Measurements from ENCODE around the gene MACROD2.

DNA sequence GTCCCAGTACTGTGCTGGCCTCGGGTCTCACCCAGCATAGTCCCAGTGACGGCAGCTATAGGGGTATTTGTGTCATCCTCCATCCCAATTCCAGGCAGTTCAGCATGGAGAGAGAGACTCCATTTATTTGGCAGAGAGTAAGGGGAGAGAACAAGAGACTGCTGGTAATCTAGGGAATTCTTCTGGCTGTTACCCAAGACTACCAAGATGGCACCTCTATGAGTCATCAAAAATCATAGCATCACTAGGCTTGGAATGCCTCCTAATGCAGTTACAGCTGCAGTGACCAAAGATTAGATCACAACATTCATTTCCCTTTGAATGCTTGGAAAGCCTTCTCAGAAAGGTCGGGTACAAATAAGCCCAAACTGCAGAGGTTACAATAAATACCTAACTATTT lies 1002.5 kb downstream of the MACROD2 start:
- TF ChIP-seq, protein P1, sequence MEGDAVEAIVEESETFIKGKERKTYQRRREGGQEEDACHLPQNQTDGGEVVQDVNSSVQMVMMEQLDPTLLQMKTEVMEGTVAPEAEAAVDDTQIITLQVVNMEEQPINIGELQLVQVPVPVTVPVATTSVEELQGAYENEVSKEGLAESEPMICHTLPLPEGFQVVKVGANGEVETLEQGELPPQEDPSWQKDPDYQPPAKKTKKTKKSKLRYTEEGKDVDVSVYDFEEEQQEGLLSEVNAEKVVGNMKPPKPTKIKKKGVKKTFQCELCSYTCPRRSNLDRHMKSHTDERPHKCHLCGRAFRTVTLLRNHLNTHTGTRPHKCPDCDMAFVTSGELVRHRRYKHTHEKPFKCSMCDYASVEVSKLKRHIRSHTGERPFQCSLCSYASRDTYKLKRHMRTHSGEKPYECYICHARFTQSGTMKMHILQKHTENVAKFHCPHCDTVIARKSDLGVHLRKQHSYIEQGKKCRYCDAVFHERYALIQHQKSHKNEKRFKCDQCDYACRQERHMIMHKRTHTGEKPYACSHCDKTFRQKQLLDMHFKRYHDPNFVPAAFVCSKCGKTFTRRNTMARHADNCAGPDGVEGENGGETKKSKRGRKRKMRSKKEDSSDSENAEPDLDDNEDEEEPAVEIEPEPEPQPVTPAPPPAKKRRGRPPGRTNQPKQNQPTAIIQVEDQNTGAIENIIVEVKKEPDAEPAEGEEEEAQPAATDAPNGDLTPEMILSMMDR (tag by site-specific recombination; IDR thresholded peaks at IDR 0.05): no peak
- TF ChIP-seq ZBTB48 (tag by site-specific recombination; IDR thresholded peaks at IDR 0.05) (no peak), ZNF423 (tag by site-specific recombination; IDR thresholded peaks at IDR 0.05) (no peak), ZFHX2 (tag by site-specific recombination; conservative IDR thresholded peaks at IDR 0.05) (no peak), ZNF24 (tag by site-specific recombination; IDR thresholded peaks at IDR 0.05) (no peak), ZBTB1 (tag by site-specific recombination; IDR thresholded peaks at IDR 0.05) (no peak), ZNF843 (tag by site-specific recombination; IDR thresholded peaks at IDR 0.05) (no peak), REPIN1 (tag by site-specific recombination; IDR thresholded peaks at IDR 0.05; ENCODE audit: low read depth) (no peak)
- TF ChIP-seq, protein P2, sequence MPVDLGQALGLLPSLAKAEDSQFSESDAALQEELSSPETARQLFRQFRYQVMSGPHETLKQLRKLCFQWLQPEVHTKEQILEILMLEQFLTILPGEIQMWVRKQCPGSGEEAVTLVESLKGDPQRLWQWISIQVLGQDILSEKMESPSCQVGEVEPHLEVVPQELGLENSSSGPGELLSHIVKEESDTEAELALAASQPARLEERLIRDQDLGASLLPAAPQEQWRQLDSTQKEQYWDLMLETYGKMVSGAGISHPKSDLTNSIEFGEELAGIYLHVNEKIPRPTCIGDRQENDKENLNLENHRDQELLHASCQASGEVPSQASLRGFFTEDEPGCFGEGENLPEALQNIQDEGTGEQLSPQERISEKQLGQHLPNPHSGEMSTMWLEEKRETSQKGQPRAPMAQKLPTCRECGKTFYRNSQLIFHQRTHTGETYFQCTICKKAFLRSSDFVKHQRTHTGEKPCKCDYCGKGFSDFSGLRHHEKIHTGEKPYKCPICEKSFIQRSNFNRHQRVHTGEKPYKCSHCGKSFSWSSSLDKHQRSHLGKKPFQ (tag by site-specific recombination; IDR thresholded peaks at IDR 0.05): no peak
